NCI-H2171 (cell line): ENCODE data around the gene SURF6.

Source experiments
- DNase-seq: peaks from one replicate; lab custom pipeline; 2025; lab: John Stamatoyannopoulos, UW

Gene SURF6

DNA sequence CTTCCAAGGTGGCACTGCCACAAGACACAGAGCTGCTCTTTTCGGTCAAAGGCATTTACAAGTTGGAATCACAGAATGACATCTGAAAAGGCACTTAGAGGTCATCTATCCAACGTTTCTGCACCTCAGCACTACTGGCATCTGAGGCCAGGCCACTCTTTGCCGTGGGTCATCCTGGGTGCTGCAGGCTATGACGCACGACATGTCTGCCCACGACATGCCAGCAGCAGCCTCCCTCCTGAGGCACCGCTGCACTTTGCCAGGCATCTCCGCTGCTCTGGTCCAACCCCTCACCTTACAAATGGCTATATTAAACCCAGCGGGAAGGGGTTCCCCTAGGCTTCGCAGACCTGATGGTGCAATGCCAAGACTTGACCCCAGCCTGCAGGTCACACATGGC is 31.8 kb upstream of the SURF6 start:
- no peak for DNase-seq

DNA sequence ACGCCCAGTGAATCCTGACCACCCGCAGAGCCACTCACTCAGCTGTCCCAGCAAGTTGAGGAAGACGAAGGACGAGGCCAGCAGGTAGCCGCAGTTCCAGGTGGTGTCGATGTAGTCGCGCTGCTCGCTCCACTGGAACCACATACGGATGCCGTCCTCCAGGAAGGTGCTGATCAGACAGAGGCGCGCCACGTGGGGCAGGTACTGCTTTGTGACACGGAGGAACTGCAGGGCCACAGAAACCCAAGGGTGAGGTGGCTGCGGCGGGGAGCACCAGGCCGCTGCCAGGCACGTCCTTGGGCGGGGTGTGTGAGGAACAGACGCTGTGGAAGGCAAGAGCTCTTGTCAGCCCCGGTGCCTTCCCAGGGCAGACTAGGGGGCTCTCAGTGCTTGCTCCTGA is 31.2 kb upstream of the SURF6 start:
- DNase-seq: no peak

DNA sequence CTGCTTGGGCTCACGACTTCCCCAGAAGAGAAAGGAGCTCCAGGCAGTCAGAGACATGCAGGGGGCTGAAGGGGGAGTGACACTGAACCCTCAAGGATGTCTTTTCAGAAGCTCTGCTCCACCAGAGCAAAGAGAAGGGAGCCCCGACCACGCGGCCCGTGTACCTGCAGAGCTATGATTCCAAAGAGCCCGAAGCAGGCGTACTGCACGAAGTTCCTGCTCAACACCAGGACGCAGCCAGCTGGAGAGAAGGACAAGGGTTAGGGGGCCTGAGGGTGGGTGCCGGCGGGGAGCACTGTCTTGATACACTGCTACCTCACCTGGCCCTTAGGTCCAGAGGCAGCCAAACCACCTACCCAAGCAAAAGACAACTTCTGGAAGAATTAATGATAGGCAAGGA is 30.4 kb upstream of the SURF6 start:
- no peak for DNase-seq

DNA sequence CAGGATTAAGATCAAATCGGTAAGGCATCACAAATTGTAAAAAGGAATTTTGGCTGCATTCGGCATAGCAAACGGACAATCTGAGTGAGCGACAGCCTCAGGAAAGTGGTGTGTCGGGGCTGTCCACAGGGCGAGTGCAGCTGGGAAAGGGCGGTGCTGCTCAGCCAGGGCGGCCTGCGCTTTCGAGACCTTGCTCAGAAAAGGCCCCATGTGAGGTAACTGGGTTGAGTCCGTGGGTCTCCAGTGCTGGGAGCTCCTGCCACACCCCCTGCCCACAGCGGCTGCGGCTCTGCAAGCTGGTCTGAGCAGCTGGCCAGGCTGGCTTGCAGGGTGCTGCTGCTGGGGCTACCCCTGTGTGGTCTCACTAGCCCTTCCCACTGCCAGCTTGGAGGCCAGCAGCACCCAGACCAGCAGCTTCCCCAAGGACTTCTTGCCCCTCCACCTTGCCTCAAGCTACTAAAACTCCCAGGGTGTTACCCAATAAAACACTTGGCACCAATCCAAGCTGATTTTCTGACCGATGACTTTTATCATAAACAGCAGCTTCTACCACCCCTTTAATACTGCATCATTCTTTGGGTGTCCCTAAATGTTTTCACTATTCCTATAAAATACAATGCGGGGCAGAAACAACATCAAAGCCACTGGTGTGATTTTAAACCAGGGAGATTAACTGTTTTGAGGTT is 26.5 kb upstream of the SURF6 start:
- DNase-seq: no peak

DNA sequence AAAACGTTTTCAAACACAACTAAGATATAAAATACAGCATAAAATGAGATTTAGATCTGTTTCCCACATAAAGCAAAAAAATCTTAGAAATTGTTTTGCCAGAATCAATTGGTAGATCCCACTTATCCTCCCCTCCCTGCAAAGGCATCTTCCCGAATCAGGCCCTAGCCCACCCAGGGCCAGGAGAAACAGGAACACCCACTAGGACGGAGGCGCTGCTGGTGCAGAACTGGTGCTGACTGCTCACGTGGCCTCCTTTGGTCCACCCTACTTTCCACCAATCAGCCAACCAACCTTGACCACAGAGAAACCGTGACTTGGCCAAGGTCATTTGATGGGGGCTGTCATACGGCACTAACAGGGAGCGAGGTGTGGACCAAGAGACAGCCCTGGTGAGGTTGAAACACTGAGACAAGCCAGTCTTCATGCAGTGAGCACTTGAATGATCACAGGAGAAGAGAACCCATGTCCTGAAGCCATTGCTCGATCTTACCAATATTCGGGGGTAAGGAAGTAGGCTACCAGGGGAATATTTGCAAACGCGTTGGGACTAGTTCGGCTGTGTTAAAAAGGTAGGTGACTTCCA is 25.6 kb upstream of the SURF6 start:
- no peak for DNase-seq

DNA sequence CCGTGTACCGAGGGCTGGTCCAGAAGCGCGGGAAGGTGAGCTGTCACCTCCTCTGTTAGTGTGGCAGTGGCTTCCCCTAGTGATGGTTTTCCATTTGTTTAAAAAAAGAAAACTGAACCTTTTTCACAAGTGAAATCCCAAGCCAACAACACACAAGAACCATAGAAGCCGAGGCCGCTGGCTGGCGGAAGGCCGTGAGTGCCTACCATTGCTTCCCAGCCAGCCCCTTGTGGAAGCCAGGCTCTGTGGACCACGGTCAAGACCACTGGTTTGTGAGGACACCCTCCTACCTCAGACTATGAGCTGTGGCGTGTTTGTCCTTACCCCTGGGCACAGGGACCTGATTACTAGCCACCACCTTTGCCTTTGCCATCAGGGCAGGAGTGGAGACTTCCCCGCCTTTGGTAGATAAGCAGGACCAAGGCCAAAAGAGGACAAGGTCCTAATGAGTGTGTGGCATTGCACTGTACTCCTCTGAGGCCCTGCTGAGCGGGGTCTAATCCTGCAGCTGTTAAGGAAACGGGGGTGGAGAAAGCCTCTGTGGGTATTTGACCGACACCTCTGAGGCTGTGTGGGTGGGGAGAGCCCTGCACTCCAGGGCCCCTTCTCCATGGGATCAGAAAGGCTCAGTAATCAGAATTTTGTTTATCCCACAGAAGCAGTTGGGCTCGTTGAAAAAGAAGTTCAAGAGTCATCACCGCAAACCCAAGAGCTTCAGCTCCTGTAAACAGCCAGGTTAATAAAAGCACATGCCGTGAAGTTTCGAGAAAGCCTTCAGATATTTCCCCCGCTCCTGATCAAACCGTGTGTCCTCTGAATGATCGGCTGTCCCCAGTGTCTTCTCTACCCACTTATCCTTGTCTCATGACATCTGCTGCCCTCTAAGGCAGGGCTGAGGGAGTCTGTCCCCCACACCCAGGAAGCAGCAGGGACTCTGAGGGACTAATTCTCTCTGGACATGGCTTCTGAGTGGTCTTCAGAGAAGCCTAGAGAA is 24.7 kb upstream of the SURF6 start:
- no peak for DNase-seq

DNA sequence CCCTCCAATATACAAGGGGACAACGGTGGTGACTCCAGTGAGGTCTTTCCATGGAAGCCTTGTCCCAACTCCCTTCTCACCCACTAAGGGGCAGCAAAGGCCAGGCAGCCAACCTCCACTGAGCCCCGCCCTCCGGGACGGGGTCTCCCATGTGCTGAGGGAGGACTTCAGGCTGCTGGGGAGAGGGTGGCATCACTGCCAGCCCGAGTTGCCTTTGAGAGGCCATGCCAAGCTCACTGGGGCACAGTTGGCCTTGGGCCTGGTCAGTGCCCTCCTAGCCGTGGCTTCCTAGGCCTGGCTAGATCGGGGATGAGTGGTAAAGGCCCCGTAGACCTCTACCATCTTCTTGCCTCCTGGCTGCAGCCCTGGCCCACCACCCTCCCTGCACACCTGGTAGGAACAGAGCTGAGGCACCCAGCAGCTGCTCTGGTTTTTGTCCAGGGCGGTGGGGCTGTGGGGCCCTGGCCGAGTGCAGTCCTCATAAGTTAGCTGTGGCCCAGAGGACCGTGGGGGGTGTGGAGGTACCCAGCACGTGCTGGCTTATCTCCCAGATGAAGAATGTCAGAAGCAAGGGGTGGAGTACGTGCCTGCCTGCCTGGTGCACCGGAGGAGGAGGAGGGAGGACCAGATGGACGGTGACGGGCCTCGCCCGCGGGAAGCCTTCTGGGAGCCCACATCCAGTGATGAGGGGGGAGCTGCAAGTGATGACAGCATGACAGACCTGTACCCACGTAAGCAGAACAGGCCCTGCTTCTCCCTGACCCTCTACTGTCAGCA is 23.6 kb upstream of the SURF6 start:
- peak; percentile 33 for DNase-seq

DNA sequence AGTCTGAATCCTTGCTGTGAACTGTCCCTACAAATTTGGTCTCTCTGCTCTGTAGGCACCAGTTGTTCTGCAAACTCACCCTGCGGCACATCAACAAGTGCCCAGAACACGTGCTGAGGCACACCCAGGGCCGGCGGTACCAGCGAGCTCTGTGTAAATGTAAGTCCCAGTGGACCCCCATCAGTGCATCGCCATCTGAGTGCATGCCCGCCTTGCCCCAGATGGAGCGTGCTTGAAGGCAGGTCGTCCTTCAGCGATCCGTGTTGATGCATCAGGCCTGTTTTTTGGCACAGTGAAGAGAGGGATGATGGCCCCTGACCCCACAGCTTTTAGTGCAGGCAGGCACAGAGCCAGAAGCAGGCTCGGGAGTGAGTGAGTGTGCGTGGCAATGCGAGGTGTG is 21.7 kb upstream of the SURF6 start:
- DNase-seq: no peak

DNA sequence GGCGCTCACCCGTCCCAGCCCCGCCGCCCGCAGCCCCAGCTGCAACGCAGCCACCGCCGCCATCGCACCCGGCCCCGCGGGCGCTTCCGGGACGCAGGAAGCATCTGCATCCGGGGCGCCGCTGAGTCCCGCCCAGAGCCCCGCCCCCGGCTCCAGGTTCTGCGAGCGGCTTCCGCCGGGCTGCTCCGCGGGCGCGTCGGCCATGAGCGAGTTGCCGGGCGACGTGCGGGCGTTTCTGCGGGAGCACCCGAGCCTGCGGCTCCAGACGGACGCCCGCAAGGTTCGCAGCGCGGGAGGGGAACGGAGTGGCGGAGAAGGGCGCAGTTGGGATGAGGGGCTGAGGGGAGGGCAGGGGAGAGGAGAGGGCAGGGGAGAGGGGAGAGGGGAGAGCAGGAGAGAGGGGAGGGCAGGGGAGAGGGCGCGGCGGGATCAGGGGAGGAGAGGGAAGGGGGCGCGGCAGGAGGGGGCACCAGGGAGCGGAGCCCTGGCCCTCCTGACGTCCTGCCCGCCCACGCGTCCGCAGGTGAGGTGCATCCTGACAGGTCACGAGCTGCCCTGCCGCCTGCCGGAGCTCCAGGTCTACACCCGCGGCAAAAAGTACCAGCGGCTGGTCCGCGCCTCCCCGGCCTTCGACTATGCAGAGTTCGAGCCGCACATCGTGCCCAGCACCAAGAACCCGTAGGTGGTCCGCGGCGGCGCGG is 20.6 kb upstream of the SURF6 start, which contains the start of the genes SURF1 and SURF2:
Gene SURF1 (minus strand): TSS at position 97 of the 701 bp plus-strand sequence. CDS start 34 bp downstream, at position 63.
Gene SURF2 (plus strand): TSS at position 160 of the 701 bp plus-strand sequence. CDS start 43 bp downstream, at position 203.
- peak; percentile 95 for DNase-seq

DNA sequence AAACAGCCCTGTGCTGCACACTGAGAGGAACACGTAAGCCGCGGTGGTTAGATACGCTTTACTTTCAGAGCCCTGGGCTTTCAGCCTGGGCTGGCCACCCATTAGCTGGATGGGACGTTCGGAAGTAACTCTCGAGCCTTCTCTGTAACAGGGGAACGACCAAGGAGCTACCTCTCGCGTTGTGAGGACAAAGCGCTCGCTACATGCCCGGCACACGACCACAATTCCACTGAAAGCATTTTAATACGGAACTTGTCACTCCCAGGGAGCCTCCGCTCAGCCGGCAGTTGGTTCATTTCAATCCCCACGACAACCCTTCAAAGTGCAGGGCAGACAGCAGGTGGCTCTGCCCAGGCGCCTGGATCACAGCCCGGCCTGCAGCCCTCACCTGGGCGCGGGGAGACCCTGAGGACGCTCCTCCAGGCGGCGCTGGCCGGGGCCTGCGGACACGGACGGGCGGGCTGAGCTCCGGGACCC is 19.9 kb upstream of the SURF6 start:
- DNase-seq: peak; percentile 65

DNA sequence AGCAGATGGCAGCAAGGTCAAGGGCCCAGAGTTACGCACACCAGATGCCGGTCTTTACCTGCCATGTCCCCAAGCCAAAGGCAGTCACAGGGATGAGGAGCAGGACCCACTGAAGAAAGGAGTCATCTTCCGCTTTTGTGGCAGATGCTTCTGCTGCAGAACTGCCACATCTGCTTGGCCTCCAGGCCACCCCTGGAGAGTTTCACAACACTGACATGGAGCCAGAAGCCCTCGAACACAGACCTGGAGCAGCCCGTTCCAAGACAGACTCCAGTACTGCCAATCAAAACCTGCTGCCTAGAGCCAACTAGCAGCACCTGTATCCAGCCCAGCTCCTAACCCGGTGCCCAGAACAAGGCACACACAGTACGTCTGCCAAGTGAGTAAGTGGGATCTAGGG is 18.8 kb upstream of the SURF6 start:
- no peak for DNase-seq

DNA sequence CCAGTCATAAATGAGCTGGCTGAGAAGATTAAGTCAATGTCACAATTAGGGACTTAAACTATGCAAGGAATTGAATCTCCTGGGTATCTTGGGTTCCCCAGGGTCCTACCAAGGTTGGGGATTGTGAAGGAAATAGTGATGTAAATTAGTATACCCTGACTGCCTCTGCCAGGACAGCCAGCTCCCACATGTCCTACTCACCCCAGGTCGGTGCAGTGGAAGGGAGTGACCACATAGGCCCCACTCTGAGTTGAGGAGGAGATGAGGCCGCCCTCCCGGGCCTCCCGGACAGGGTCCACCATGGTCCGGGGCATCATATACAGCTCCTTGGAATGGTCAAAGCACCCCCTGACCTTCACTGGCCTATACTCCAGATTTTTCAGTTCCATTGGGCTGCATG is 17.6 kb upstream of the SURF6 start:
- no peak for DNase-seq

DNA sequence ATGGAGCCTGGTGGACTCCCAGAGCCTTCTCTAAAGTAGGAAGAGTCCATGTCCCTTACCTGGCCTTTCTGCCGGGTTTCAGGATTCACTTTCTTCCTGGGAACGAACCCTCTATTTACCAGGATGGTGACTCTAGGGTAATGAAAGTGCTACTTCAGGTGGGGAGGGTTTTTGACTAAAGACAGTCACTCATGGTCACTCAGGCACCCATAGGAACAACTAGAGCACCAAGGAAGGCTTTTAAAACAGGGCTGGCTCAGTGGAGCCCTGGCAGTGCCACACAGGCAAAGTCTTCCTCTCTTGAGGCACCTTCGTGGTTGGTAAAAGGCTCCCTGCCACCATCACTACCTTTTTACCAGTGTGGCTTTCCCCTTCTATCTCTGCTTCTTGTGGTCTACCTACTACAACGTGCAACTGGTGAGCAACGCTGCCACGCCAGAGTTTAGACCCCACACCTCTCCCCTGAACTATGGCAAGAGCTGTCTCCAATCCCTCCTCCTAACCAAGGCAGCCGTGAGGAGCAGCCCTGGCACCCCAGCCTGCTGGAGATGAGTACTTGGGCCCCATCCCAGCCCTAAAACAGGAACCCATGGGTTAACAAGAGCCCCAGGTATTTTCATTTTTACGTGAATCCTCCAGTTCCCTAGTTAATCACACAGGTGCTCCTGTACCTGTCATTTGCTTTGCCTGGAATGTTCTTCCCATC is 16.8 kb upstream of the SURF6 start:
- DNase-seq: no peak

DNA sequence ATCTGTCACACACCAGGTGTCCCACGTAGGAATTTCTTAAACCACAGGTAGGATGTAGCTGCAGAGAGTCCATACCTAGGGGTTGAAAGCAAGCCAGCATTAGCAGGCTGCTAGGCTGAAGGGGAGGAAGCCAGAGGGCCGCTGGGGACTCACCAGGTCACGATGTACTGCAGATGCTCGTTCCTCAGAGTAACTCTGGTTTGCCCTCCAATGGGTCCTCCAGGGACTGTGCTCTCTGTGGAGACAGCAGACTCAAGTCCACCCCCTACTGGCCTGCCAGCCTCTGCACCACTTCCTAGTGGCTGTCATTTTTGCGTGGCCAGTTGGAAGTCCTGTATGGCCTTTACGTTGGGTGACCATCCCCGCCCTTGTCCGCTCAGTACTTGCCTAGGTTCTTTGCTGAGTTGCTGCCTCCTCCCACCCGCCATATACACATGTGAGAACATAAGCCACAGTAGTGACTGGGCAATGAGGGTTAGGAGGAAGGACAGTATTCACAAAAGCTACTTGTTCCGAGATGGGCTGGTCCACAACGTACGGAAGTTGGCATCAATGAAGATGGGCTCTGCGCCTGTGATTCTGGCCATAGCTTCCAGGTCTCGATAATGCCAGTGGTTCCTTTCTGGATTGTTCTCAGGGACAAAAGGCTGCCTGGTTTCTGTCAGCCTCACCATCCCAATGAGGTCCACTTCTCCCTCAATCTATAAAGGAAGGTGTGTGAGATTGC is 16.1 kb upstream of the SURF6 start:
- DNase-seq: no peak

DNA sequence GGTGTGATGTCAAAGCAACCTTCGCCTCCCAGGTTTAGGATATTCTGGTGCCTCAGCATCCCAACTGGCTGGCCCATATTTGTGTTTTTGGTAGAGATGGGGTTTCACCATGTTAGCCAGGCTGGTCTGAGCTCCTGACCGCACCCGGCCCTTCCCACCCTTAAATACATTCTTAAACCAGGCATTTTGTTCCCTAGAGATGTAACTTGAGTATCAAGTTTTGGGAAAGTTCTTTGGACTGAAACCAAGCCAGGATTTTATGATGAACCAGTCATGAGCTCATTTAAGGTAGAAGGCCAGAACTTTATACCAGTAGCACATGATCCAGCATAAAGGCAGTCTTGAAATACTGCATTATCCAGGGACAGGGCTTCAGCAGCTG is 15.5 kb upstream of the SURF6 start:
- no peak for DNase-seq

DNA sequence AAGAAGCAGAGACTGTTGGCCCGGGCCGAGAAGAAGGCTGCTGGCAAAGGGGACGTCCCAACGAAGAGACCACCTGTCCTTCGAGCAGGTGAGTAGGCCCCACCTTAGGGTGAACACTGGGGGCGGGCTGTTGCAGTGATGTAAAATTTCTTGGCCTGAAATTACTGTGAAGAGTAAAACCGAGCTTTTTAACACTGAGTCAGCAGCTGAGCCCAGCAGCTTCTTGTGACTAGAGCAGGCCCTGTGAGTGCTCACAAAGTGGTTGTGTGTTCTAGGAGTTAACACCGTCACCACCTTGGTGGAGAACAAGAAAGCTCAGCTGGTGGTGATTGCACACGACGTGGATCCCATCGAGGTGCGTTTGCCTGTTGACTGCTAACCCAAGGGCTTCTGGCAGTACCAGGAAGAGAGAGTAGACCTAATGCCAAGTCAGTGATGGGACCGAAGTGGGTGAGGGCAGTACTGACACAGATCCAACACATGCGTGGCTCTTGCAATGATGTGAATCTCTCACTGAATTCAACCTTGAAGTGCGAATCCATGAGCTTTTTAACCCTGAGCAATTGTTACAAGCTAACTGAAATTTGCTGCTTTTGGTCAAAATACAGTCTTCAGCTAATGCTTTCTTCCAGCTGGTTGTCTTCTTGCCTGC is 14.1 kb upstream of the SURF6 start:
- DNase-seq: no peak

DNA sequence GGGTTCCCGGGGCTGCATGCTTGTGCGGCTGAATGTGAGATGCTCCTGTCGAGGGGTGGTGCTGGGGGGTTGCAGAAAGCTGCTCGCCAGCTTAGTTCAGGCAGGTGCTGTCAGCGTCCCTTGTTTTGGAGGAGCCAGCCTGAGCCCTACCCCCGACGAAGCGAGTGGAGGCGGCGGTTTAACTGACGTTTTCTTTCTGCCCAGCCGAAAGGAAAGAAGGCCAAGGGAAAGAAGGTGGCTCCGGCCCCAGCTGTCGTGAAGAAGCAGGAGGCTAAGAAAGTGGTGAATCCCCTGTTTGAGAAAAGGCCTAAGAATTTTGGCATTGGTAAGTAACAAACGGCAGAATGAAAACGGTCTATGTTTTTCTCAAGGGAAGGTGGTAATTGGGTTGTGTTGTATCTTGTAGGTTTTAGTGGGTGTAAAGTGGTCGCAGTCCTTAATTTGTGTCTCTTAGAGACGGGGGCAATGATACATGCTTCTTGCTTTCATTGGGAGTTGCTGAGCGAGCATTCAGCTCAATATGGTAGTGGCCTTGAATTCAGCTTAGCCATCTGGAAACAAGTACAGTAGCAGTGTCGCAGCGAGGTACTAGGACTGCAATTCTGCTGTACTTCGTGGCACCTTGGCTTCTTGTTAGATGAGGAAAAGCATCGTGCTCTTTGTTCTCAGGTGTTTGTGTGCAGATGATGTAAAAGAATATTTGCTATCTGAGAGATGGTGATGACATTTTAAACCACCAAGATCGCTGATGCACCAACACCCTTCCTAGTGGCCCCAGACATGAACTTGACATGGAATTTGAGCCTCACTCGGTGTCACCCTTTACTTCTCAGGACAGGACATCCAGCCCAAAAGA is 13.0 kb upstream of the SURF6 start:
- no peak for DNase-seq

DNA sequence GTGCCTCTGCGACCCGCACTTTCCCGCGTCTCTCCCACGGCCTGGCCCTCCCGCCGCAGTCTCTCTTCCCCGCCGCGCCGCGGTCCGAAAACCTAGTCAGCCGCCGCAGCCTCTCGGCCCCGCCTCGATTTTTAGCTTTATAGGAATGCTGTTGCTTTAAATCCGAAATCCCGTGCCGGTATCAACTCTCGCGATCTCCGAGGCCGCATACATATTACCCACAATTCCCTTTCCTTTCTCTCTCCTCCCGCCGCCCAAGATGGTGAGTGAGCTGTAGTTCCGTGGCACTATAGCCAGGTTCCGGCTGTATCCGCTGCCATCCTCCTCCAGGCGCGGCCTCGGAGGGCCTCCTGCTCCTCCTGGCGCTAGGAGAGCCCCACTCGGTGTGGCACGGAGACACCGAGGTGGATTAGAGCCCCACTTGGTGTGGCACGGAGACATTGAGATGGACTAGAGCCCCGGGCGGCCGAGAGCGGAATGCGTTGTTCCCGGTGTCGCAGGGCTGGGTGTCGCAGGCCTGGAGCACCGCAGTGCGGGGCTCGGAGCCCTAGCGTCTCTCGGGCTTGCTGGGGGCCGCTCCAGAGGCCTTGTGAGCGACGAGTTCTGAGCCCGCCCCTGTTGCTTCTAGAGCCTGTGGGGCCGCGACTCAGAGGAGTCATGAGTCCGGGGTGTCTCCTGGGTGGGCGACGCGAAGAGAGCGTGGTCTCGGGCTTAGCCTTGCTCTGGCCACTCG is 12.2 kb upstream of the SURF6 start, which contains the start of the genes MED22 and RPL7A:
Gene MED22 (minus strand): TSS at position 147 of the 733 bp plus-strand sequence. CDS start 1,469 bp downstream, outside the sequence.
Gene RPL7A (plus strand): TSS at position 234 of the 733 bp plus-strand sequence. CDS start 26 bp downstream, at position 260.
- peak; percentile 97 for DNase-seq
